ENCODE results near the gene ADGRF1. TPM values are rescaled to one million over a fixed set of nuclear protein-coding genes. Genes with fewer than 3 reads are reported as not detected.

The ADGRF1 gene
- total and polyA plus RNA-seq, 2 donors (not counting 1 experiment from before 2014, with no cell fraction given): not detected

DNA sequence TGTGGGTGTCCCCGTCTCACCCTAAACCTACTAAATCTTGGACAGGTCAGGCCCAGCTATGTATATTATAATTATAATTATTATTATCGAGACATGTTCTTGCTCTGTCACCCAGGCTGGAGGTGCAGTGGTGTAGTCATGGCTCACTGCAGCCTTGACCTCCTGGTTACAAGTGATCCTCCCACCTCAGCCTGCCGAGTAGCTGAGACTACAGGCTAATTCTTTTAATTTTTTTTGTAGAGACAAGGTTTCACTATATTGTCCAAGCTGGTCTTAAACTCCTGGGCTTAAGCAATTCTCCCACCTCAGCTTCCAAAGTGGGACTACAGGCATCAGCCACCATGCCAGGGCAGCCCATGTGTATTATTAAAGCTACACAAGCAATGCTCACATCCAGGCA lies 10.5 kb downstream of the ADGRF1 start:
- Histone ChIP-seq H3K9me3 (ENCODE audit: control insufficient read depth, insufficient read depth, low read depth, low read length) (no peaks in the 10 kb centered on the region), H3K36me3 (ENCODE audit: control insufficient read depth, insufficient read depth, low read length) (no peaks in the 10 kb centered on the region), H3K9ac (ENCODE audit: insufficient read depth, low read length) (no peak overlapping the region), H3K79me2 (ENCODE audit: control insufficient read depth, insufficient read depth, low read length) (no peaks in the 10 kb centered on the region), H4K20me1 (ENCODE audit: control insufficient read depth, extremely low read depth, insufficient read depth, low read length) (no peaks in the 10 kb centered on the region), H3K27ac (ENCODE audit: insufficient read depth, low read length) (no peak overlapping the region), H3K4me2 (ENCODE audit: extremely low read depth, insufficient read depth, low read length) (no peak overlapping the region), H2AFZ (ENCODE audit: low read length) (no peak overlapping the region), H3K27me3 (ENCODE audit: control insufficient read depth, insufficient read depth, low read length) (peaks cover 2% of the 10 kb centered on the region), H3K4me1 (ENCODE audit: control insufficient read depth, extremely low read depth, insufficient read depth, low read length) (no peaks in the 10 kb centered on the region), H3K4me3 (replicated peaks in 1 of 4; ENCODE audit: control extremely low read depth in 1 of 4, insufficient read depth in 1 of 4, low read depth in 3 of 4, low read length in 4 of 4) (no peak overlapping the region)
- DNase-seq (ENCODE audit: low read depth in 2 of 2): no peak
- TF ChIP-seq, protein P1, sequence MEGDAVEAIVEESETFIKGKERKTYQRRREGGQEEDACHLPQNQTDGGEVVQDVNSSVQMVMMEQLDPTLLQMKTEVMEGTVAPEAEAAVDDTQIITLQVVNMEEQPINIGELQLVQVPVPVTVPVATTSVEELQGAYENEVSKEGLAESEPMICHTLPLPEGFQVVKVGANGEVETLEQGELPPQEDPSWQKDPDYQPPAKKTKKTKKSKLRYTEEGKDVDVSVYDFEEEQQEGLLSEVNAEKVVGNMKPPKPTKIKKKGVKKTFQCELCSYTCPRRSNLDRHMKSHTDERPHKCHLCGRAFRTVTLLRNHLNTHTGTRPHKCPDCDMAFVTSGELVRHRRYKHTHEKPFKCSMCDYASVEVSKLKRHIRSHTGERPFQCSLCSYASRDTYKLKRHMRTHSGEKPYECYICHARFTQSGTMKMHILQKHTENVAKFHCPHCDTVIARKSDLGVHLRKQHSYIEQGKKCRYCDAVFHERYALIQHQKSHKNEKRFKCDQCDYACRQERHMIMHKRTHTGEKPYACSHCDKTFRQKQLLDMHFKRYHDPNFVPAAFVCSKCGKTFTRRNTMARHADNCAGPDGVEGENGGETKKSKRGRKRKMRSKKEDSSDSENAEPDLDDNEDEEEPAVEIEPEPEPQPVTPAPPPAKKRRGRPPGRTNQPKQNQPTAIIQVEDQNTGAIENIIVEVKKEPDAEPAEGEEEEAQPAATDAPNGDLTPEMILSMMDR (conservative IDR thresholded peaks at IDR 0.05 in 1 of 2, IDR thresholded peaks at IDR 0.05 in 1 of 2; ENCODE audit: low read depth in 1 of 2, low read length in 2 of 2): no peak
- no peak for TF ChIP-seq EZH2 (IDR thresholded peaks at IDR 0.05; ENCODE audit: low read length, missing control alignments)

- Histone ChIP-seq H3K4me2 (ENCODE audit: extremely low read depth, insufficient read depth, low read length) (no peak overlapping the region), H3K9me3 (ENCODE audit: control insufficient read depth, insufficient read depth, low read depth, low read length) (no peaks in the 10 kb centered on the region), H3K27ac (ENCODE audit: insufficient read depth, low read length) (no peak overlapping the region), H3K4me3 (replicated peaks in 1 of 4; ENCODE audit: control extremely low read depth in 1 of 4, insufficient read depth in 1 of 4, low read depth in 3 of 4, low read length in 4 of 4) (no peak overlapping the region), H2AFZ (ENCODE audit: low read length) (no peak overlapping the region), H4K20me1 (ENCODE audit: control insufficient read depth, extremely low read depth, insufficient read depth, low read length) (no peaks in the 10 kb centered on the region), H3K36me3 (ENCODE audit: control insufficient read depth, insufficient read depth, low read length) (no peaks in the 10 kb centered on the region), H3K4me1 (ENCODE audit: control insufficient read depth, extremely low read depth, insufficient read depth, low read length) (no peaks in the 10 kb centered on the region), H3K79me2 (ENCODE audit: control insufficient read depth, insufficient read depth, low read length) (no peaks in the 10 kb centered on the region), H3K27me3 (ENCODE audit: control insufficient read depth, insufficient read depth, low read length) (peaks cover 2% of the 10 kb centered on the region), H3K9ac (ENCODE audit: insufficient read depth, low read length) (no peak overlapping the region)
- TF ChIP-seq, protein P1 (conservative IDR thresholded peaks at IDR 0.05 in 1 of 2, IDR thresholded peaks at IDR 0.05 in 1 of 2; ENCODE audit: low read depth in 1 of 2, low read length in 2 of 2): no peak
- TF ChIP-seq EZH2 (IDR thresholded peaks at IDR 0.05; ENCODE audit: low read length, missing control alignments): no peak
- no peak for DNase-seq (ENCODE audit: low read depth in 2 of 2)
These were observed 12.1 kb downstream of the ADGRF1 start for GRCh38 chr6:47029865-47030561.

DNA sequence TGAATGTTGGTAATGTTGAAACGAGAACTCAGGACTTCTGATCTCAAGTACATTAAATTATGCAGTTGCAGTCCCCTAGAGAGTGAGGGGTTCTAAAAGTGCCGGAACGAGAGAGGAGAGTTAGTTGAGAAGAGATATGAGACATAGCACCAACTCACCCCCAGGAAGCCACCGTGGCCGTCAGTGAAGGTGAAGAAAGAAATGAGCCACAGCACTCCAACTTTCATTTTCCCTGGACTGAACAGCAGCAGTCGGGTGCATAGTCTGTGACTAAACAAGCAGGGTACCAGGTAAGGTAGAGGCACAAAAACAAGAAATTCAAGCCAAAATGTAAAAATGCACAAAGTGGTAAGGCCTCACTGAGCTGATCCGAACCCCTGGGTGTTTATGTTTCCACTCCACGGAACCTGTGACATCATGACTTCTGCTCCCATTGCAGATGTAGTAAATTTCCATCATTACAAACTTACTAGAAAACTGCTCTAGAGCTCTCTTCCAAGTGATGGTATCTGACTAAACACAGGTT lies 13.2 kb downstream of the ADGRF1 start:
- Histone ChIP-seq H3K27me3 (ENCODE audit: control insufficient read depth, insufficient read depth, low read length) (peaks cover 2% of the 10 kb centered on the region), H3K4me2 (ENCODE audit: extremely low read depth, insufficient read depth, low read length) (no peak overlapping the region), H3K4me1 (ENCODE audit: control insufficient read depth, extremely low read depth, insufficient read depth, low read length) (no peaks in the 10 kb centered on the region)

More for the DNA sequence above, 13.2 kb downstream of the ADGRF1 start:
- Histone ChIP-seq H3K79me2 (ENCODE audit: control insufficient read depth, insufficient read depth, low read length) (no peaks in the 10 kb centered on the region), H3K27ac (ENCODE audit: insufficient read depth, low read length) (no peak overlapping the region), H2AFZ (ENCODE audit: low read length) (no peak overlapping the region), H3K9ac (ENCODE audit: insufficient read depth, low read length) (no peak overlapping the region), H3K4me3 (replicated peaks in 1 of 4; ENCODE audit: control extremely low read depth in 1 of 4, insufficient read depth in 1 of 4, low read depth in 3 of 4, low read length in 4 of 4) (no peak overlapping the region), H3K9me3 (ENCODE audit: control insufficient read depth, insufficient read depth, low read depth, low read length) (no peaks in the 10 kb centered on the region), H3K36me3 (ENCODE audit: control insufficient read depth, insufficient read depth, low read length) (no peaks in the 10 kb centered on the region), H4K20me1 (ENCODE audit: control insufficient read depth, extremely low read depth, insufficient read depth, low read length) (no peaks in the 10 kb centered on the region)
- DNase-seq (ENCODE audit: low read depth in 2 of 2): no peak
- no peak for TF ChIP-seq EZH2 (IDR thresholded peaks at IDR 0.05; ENCODE audit: low read length, missing control alignments)
- TF ChIP-seq, protein P1 (conservative IDR thresholded peaks at IDR 0.05 in 1 of 2, IDR thresholded peaks at IDR 0.05 in 1 of 2; ENCODE audit: low read depth in 1 of 2, low read length in 2 of 2): no peak
